GM19452 (cell line): ENCODE data around the gene HIF1A.

Experiments
- ATAC-seq: cut with Tn5 transposase; IDR thresholded peaks from one replicate; pipeline ENCODE4 v1.9.1; 2021; ENCODE audit not compliant: unreplicated experiment

Gene HIF1A

DNA sequence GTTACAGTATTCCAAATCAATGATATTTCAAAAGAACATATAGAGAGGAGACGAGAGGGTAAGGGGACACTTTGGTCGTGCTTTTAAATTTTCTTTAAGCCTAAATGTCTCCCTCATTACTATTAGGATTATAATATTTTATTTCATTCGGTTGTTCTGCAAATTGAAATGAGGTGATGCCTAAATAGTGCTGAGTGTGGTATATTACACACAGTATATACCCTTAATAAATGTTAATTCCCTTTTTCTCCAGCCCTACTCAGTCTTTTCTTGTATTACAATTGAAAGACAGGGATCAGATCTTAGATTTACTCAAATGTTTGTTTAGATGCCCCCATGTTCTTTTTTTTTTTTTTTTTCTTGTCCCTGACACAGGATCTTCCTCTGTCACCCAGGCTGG, 74.6 kb downstream of the HIF1A start:
- ATAC-seq = no peak

DNA sequence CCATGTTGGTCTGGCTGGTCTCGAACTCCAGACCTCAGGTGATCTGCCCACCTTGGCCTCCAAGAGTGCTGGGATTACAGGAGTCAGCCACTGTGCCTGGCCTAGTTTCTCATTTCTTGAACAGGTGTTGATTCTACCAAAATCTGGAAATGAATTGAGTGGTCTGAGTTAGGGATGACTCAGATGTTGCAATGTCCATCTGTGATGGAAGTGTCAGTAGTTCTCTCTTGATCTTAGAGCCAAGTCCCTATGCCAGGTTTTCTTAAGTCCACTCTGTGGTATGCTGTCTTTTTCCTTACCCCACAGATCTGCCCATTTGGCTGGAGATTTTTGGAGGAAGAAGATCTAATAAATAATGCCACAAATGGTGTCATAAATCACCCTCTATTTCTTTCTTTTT, 79.5 kb downstream of the HIF1A start:
- no peak for ATAC-seq

DNA sequence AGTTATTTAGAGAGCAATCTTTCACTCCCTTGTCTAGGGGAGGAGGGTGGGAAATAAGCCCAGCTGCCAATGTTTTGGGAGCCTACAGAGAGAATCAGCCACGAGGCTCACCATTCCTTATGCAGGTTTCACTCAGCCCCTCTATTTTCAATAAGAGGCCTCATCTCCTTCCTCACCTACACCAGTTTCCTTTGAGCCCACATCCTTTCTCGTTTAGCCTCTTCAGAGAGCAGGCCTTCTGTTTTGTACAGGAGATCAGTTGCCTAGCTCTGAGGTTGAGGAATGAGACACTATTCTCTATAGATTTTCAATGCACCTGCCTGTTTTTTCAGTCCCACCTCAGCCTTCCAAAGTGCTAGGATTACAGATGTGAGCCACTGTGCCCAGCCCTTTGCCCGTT, 84.8 kb downstream of the HIF1A start:
- ATAC-seq = peak; percentile 77

DNA sequence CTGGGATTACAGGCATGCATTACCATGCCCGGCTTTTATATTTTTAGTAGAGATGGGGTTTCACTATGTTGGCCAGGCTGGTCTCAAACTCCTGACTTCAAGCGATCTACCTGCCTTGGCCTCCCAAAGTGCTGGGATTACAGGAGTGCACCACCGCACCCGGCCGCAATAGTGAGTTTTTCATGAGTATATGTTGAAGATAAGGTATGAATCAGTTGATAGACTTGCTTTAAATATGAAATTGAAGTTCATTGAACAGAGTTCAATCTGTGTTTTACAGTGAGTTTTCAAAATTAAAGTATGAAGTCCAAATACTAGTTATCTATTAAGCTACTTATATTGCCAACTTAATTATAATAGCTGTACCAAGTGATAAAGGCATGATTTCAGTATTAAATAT, 102.0 kb downstream of the HIF1A start:
- no peak for ATAC-seq
